HepG2 (cell line): ENCODE measurements around the gene NARS2. TPM values are rescaled to one million over a fixed set of nuclear protein-coding genes. Genes with fewer than 3 reads are reported as not detected.

Experiments used
- ATAC-seq: fragments of 200-7000 bp; cut with Tn5 transposase; 3 replicates; pipeline ENCODE4 v1.9.1; 2020; ENCODE audit warnings: mild to moderate bottlenecking, moderate library complexity
- BruUV-seq: library from RNA; stranded (reverse); fragments of 400-500 nt; replicated peaks from 2 replicates; lab custom pipeline; 2021; lab: Mats Ljungman, UMichigan
- CTCF ChIA-PET: fragments of 300-600 bp; formaldehyde crosslinking; extraction: SDS; loops from one replicate; lab custom pipeline; 2021; ENCODE audit warnings: low total read pairs, inconsistent platforms, low intra/inter-chr PET ratio; lab: Yijun Ruan, JAX
- POLR2A ChIA-PET: fragments of 350-600 bp; sonication (Branson Sonifier 250); formaldehyde crosslinking; loops from one replicate; lab custom pipeline; 2020; ENCODE audit warnings: antibody characterized with exemption, inconsistent platforms; lab: Yijun Ruan, JAX
- DNase-seq: peaks from one replicate; pipeline ENCODE4 v3.0.0-alpha.2; 2015; ENCODE audit warnings: low spot score
- FAIRE-seq: peaks from 3 replicates; lab custom pipeline; 2011; peaks lifted over from hg19 to GRCh38; lab: Jason Lieb, UNC
- H2AFZ ChIP-seq: one replicate; pipeline ENCODE4 v1.6.1; 2011; ENCODE audit warnings: low read length, inconsistent platforms
- H3K27ac ChIP-seq: fragments of 300-600 bp; 3 replicates; pipeline ENCODE4 v1.8.0; 2011; ENCODE audit warnings: mixed run types, mild to moderate bottlenecking, mixed read lengths, low read length, inconsistent platforms; ENCODE audit not compliant: insufficient read depth; ENCODE audit errors: extremely low read length
- H3K27me3 ChIP-seq, 2 experiments: fragments of 200-600 bp in 1 of 2; 2 replicates in 1 of 2; 3 replicates in 1 of 2; pipeline versions ENCODE4 v1.6.0 to v1.8.0; 2011; ENCODE audit warnings: low read length in 2 of 2, mild to moderate bottlenecking in 2 of 2, moderate library complexity in 2 of 2, inconsistent platforms in 1 of 2; ENCODE audit not compliant: insufficient read depth in 2 of 2, control insufficient read depth in 1 of 2
- H3K36me3 ChIP-seq, 2 experiments: fragments of 200-600 bp in 1 of 2; replicated peaks in 1 of 2; 2 replicates in 1 of 2; 3 replicates in 1 of 2; pipeline versions ENCODE4 v1.5.1 to v1.8.0; 2011; ENCODE audit warnings: low read length in 2 of 2, inconsistent platforms in 1 of 2; ENCODE audit not compliant: insufficient read depth in 2 of 2, control insufficient read depth in 1 of 2
- H3K4me1 ChIP-seq: 2 replicates; pipeline ENCODE4 v1.5.1; 2012; ENCODE audit warnings: low read length, inconsistent platforms; ENCODE audit not compliant: insufficient read depth
- H3K4me2 ChIP-seq: 2 replicates; pipeline ENCODE4 v1.6.0; 2011; ENCODE audit warnings: low read depth, low read length, inconsistent platforms
- H3K4me3 ChIP-seq, 3 experiments: fragments of 200-600 bp in 1 of 3; sonication (generic), shearing (Covaris generic) in 1 of 3; replicated peaks in 1 of 3; 2 replicates each; pipeline ENCODE4 v1.5.1; 2011 to 2016; ENCODE audit warnings: low read length in 3 of 3, inconsistent platforms in 2 of 3, low read depth in 2 of 3, mild to moderate bottlenecking in 2 of 3, control low read depth in 1 of 3, mixed read lengths in 1 of 3; ENCODE audit not compliant: insufficient read depth in 1 of 3
- H3K79me2 ChIP-seq: one replicate; pipeline ENCODE4 v1.6.1; 2011; ENCODE audit warnings: low read length, inconsistent platforms; ENCODE audit not compliant: insufficient read depth
- H3K9ac ChIP-seq: 2 replicates; pipeline ENCODE4 v1.6.0; 2011; ENCODE audit warnings: mild to moderate bottlenecking, low read depth, low read length, inconsistent platforms; ENCODE audit not compliant: insufficient read depth
- H3K9me3 ChIP-seq: 2 replicates; pipeline ENCODE4 v1.5.1; 2012; ENCODE audit warnings: mild to moderate bottlenecking, low read length
- H4K20me1 ChIP-seq: 2 replicates; pipeline ENCODE4 v1.6.0; 2011; ENCODE audit warnings: inconsistent platforms, mild to moderate bottlenecking, low read length, moderate library complexity; ENCODE audit not compliant: insufficient read depth
- BCL6 ChIP-seq: IDR thresholded peaks from 2 replicates; pipeline ENCODE4 v1.6.1; 2016; ENCODE audit warnings: missing genetic modification reagents, missing compliant biosample characterization
- CEBPG ChIP-seq: IDR thresholded peaks from 2 replicates; pipeline ENCODE4 v1.6.1; 2016
- CHD2 ChIP-seq: IDR thresholded peaks from 2 replicates; pipeline ENCODE4 v1.6.1; 2011; ENCODE audit warnings: low read depth, low read length, improper control_type of control experiment
- HIVEP1 ChIP-seq: sonication (generic); formaldehyde crosslinking; IDR thresholded peaks from 2 replicates; pipeline ENCODE4 v1.4.0; 2020; ENCODE audit warnings: mild to moderate bottlenecking, missing genetic modification reagents
- NAIF1 ChIP-seq: sonication (generic); formaldehyde crosslinking; IDR thresholded peaks from 2 replicates; pipeline ENCODE4 v1.5.0; 2020; ENCODE audit warnings: mild to moderate bottlenecking, missing genetic modification reagents, borderline replicate concordance
- PAXIP1 ChIP-seq: sonication (generic); formaldehyde crosslinking; conservative IDR thresholded peaks from 2 replicates; pipeline ENCODE4 v1.4.0; 2020; ENCODE audit warnings: mild to moderate bottlenecking, missing genetic modification reagents, moderate library complexity
- REPIN1 ChIP-seq: sonication (generic); formaldehyde crosslinking; IDR thresholded peaks from 2 replicates; pipeline ENCODE4 v1.8.0; 2022; ENCODE audit warnings: missing genetic modification reagents, low read depth, mild to moderate bottlenecking, borderline replicate concordance
- SYNCRIP ChIP-seq: fragments of 200-400 bp; formaldehyde crosslinking; IDR thresholded peaks from 2 replicates; pipeline ENCODE4 v1.6.1; 2018; ENCODE audit warnings: mild to moderate bottlenecking, low read depth, low read length; ENCODE audit not compliant: insufficient read depth
- TSC22D2 ChIP-seq: sonication (generic); formaldehyde crosslinking; IDR thresholded peaks from 2 replicates; pipeline ENCODE4 v1.5.1; 2020; ENCODE audit warnings: missing genetic modification reagents, mild to moderate bottlenecking, borderline replicate concordance
- ZNF652 ChIP-seq: IDR thresholded peaks from 2 replicates; pipeline ENCODE4 v1.6.1; 2016; ENCODE audit warnings: low read depth, borderline replicate concordance
- ZSCAN21 ChIP-seq: sonication (generic); formaldehyde crosslinking; IDR thresholded peaks from 2 replicates; pipeline ENCODE4 v1.8.0; 2022; ENCODE audit warnings: mild to moderate bottlenecking, missing genetic modification reagents, moderate library complexity, borderline replicate concordance
- WGBS: methylation state at CpG from one replicate; pipeline ENCODE4 v1.1.6; 2017; ENCODE audit warnings: low lambda C conversion rate; 5-methylcytosine and 5-hydroxymethylcytosine counted together
- in situ Hi-C: cut with HindIII; loops from 2 replicates; pipeline ENCODE4 v1.10.0; 2017; ENCODE audit warnings: low pct_unique_long_range_greater_than_20kb; ENCODE audit not compliant: extremely low pct_ligation_motif_present
- intact Hi-C: fragments of 100-400 bp; cut with micrococcal nuclease; formaldehyde crosslinking; loops from one replicate; pipeline ENCODE4 v1.10.0; 2022; ENCODE audit not compliant: unreplicated experiment
- polyA plus RNA-seq, 8 experiments: library from polyadenylated mRNA; depleted of rRNA in 3 of 8; stranded (reverse) in 7 of 8; unstranded in 1 of 8; fragments of >200 nt; fragmentation: Illumina TruSeq in 4 of 8; extraction: Trizol in 4 of 8; gene quantifications; 2 replicates each; pipeline versions ENCODE4 v1.2.1 to v1.2.3, GENCODE V29; 2011 to 2016; ENCODE audit warnings: low read depth in 4 of 8, missing spikeins in 1 of 8, mixed read lengths in 1 of 8; ENCODE audit not compliant: insufficient read depth in 1 of 8
- total RNA-seq, 5 experiments: library from RNA; depleted of rRNA; stranded (reverse); fragments of >200 nt; fragmentation: Illumina TruSeq; extraction: Trizol; gene quantifications; 2 replicates each; pipeline ENCODE4 v1.2.3, GENCODE V29; 2016; ENCODE audit warnings: low read depth in 1 of 5
- TF ChIP-seq, protein P1 (sequence below): IDR thresholded peaks from 2 replicates; pipeline ENCODE4 v1.6.1; 2016; ENCODE audit warnings: low read depth, borderline replicate concordance
- TF ChIP-seq, protein P2 (sequence below): IDR thresholded peaks from 2 replicates; pipeline ENCODE4 v1.6.1; 2016; ENCODE audit warnings: low read depth, missing genetic modification reagents, missing compliant biosample characterization

NARS2 gene
- total and polyA plus RNA-seq, 2 of the 13 experiments (the other 11 are each of a cell fraction or from before 2014, with no cell fraction given), result 45.9 to 65.0 TPM

- TF ChIP-seq PAXIP1 (no peak), HIVEP1 (CRISPR knock-in tag) (no peak), TSC22D2 (CRISPR knock-in tag) (no peak), CEBPG (CRISPR knock-in tag) (0 out of 2 replicates have a peak, but pooled peaks have one; percentile 11), CHD2 (no peak), REPIN1 (CRISPR knock-in tag) (no peak)
- TF ChIP-seq, protein P1, sequence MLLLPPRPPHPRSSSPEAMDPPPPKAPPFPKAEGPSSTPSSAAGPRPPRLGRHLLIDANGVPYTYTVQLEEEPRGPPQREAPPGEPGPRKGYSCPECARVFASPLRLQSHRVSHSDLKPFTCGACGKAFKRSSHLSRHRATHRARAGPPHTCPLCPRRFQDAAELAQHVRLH (CRISPR knock-in tag), result no peak
Observed at GRCh38 chr11:78572394-78572793, 2.3 kb downstream of the NARS2 start (continued).

DNA sequence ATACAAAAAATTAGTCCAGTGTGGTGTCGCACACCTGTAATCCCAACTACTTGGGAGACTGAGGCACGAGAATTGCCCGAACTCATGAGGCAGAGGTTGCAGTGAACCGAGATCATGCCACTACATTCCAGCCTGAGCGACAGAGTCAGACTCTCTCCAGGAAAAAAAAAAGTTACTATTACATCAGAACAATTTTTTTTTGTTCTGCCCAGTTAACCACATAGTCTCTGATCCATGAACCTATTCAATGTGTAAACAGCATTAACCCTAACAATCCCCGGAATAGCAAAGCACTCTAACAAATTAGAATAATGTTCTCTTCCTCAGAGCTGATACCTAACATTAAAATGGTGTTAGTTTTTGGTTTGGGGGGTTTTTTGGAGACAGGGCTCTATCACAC, 4.6 kb downstream of the NARS2 start:
- ChIA-PET POLR2A (no interaction called here), CTCF (no interaction called here)
- peaks cover 50% of the 10 kb centered on the region for H3K4me1 ChIP-seq
- 88% methylated on average over 6 of the region's 6 CpGs for WGBS
- DNase-seq (no peak), FAIRE-seq (no peak), ATAC-seq (no peak)
- H3K9me3 ChIP-seq, result no peaks in the 10 kb centered on the region
- H3K79me2 ChIP-seq, result peaks cover 49% of the 10 kb centered on the region
- H2AFZ ChIP-seq, result no peak overlapping the region
- intact Hi-C loops, result no loop called here
- no peak overlapping the region for H3K9ac ChIP-seq
- in situ Hi-C loops, result no loop called here
- peaks cover 4 to 52% of the 10 kb centered on the region in 2 experiments for H3K36me3 ChIP-seq
- BruUV-seq, result no TSS peak
- no peak overlapping the region for H3K4me3 ChIP-seq
- no peaks in the 10 kb centered on the region; a peak in 1 of 5 replicates for H3K27me3 ChIP-seq
- 0 out of 2 replicates have a peak overlapping the region, but pooled peaks have one; percentile 88 for H3K4me2 ChIP-seq
- H4K20me1 ChIP-seq, result no peaks in the 10 kb centered on the region; the same call in 1 of the 2 replicates
- H3K27ac ChIP-seq, result no peak overlapping the region
- TF ChIP-seq ZSCAN21 (CRISPR knock-in tag) (no peak), NAIF1 (CRISPR knock-in tag) (no peak), ZNF652 (CRISPR knock-in tag) (peak; percentile 71), BCL6 (peak; percentile 81), SYNCRIP (no peak)
- TF ChIP-seq, protein P2, sequence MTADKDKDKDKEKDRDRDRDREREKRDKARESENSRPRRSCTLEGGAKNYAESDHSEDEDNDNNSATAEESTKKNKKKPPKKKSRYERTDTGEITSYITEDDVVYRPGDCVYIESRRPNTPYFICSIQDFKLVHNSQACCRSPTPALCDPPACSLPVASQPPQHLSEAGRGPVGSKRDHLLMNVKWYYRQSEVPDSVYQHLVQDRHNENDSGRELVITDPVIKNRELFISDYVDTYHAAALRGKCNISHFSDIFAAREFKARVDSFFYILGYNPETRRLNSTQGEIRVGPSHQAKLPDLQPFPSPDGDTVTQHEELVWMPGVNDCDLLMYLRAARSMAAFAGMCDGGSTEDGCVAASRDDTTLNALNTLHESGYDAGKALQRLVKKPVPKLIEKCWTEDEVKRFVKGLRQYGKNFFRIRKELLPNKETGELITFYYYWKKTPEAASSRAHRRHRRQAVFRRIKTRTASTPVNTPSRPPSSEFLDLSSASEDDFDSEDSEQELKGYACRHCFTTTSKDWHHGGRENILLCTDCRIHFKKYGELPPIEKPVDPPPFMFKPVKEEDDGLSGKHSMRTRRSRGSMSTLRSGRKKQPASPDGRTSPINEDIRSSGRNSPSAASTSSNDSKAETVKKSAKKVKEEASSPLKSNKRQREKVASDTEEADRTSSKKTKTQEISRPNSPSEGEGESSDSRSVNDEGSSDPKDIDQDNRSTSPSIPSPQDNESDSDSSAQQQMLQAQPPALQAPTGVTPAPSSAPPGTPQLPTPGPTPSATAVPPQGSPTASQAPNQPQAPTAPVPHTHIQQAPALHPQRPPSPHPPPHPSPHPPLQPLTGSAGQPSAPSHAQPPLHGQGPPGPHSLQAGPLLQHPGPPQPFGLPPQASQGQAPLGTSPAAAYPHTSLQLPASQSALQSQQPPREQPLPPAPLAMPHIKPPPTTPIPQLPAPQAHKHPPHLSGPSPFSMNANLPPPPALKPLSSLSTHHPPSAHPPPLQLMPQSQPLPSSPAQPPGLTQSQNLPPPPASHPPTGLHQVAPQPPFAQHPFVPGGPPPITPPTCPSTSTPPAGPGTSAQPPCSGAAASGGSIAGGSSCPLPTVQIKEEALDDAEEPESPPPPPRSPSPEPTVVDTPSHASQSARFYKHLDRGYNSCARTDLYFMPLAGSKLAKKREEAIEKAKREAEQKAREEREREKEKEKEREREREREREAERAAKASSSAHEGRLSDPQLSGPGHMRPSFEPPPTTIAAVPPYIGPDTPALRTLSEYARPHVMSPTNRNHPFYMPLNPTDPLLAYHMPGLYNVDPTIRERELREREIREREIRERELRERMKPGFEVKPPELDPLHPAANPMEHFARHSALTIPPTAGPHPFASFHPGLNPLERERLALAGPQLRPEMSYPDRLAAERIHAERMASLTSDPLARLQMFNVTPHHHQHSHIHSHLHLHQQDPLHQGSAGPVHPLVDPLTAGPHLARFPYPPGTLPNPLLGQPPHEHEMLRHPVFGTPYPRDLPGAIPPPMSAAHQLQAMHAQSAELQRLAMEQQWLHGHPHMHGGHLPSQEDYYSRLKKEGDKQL, result no peak
